IPS DF 4.7 (cell line): ENCODE data around the gene HS6ST1.

ENCODE experiments used
- DNase-seq: peaks from one replicate; pipeline ENCODE4 v3.0.0-alpha.2; 2013; ENCODE audit warnings: low spot score; ENCODE audit errors: extremely low read depth

HS6ST1 gene

GRCh38 chr2:128348701-128349100 is 30.0 kb upstream of the HS6ST1 start:
- no peak for DNase-seq

DNA sequence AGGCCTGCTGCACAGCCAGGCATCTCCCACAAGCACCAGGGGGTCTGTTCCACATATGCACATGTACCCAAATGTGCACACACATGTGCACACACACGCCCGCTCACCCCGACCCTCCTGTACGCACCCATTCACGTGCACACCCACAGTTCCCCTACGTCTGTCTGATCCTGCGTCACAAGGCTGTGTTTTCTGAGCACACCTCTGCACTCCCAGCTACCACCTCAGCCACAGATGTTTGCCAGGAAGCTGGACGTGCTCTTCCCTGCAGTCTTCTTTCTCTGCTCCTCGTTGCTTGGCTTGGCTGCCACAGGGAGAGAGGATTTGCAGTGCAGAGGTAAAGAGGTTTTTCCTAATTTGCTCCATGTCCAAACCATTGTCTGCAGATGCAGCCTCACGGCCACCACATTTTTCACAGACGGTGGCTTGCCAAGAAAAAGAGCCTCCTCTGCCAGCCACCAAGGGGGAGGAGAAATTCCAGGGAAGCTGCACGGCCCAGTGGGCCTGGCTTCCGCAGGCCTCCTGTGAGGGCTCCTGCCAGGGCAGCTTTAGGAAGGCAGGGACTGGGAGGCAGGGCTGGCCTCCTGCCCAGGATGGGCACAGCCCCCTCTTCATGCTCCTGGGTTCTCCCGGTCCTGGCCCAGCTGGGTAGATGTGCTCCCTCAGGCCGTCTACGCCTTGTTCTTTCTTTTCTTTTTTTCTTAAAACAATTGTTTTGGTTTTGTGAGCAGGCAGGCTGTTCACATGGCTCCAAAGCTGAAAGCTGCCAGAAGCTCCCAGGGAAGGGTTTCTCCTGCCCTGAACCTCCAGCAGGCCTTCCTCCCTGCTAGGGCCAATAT is 29.3 kb upstream of the HS6ST1 start:
- no peak for DNase-seq

- no peak for DNase-seq
Observed at GRCh38 chr2:128347171-128347558, 28.5 kb upstream of the HS6ST1 start.

GRCh38 chr2:128346291-128347170 is 27.9 kb upstream of the HS6ST1 start:
- DNase-seq: no peak

GRCh38 chr2:128345436-128346165 is 26.9 kb upstream of the HS6ST1 start:
- DNase-seq: no peak

DNA sequence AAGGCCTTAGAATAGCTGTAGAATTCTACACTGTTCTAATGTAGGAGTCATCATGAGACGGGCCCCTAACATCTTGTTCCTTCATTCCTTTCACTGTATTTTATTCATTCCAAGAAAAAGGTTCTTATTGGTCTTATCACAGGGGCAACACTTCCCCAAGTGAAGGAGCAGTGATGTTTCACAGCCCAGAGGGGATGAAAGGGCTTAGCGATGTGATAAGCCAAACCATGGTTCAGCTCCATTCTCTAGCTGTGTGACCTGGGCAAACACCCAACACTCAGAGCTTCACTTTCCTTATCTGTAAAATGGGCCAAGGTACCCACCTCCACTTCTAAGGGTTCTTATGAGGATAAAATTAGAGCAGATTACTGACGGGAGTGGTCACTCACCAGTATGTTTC is 25.4 kb upstream of the HS6ST1 start:
- no peak for DNase-seq

- DNase-seq: no peak
Observed at GRCh38 chr2:128343459-128343858, 24.8 kb upstream of the HS6ST1 start.

GRCh38 chr2:128342550-128342949 is 23.9 kb upstream of the HS6ST1 start:
- no peak for DNase-seq

- no peak for DNase-seq
Observed at GRCh38 chr2:128341621-128342020, 23.0 kb upstream of the HS6ST1 start.

DNA sequence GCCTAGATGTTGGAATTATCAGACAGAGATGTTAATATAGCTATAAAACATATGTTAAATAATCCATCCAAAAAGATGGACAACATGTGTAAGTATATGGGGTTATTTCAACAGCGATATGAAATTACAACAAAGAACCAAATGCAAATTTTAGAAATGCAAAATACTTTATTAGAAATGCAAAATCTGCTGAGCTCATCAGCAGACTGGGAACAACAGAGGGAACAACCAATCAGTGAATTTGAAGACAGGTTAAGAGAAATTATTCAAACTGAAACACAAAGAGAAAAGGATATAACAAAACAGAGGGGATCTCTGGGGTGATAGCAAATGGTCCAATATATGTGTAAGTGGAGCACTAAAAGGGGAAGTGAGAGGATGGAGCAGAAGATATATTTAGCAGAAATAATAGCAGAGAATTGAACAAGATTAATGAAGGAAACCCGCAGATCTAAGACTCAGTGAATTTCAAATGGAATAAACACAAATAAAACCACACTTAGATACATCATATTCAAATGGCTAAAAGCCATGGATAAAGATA is 13.5 kb upstream of the HS6ST1 start:
- no peak for DNase-seq

- no peak for DNase-seq
Observed at GRCh38 chr2:128330583-128330982, 11.9 kb upstream of the HS6ST1 start.

DNA sequence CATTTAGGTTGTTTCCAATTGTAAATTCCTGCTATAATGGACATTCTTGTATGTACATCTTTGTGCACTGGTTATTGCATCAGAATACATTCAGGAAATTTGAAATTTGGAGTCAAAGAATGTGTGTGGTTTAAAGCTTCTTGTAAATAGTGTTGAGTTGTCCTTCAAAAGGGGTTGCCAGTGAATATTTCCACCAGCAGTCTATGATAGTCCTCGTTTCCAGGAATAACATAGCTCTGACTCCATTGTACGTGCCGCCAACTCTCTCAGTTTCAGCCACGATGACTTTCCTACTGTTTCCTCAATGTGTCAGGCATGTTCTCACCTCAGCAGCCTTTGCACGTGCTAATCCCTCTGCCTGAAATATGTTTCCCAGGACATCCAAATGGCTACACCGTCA is 10.9 kb upstream of the HS6ST1 start:
- DNase-seq: no peak

GRCh38 chr2:128327180-128327964 is 8.7 kb upstream of the HS6ST1 start:
- no peak for DNase-seq

DNA sequence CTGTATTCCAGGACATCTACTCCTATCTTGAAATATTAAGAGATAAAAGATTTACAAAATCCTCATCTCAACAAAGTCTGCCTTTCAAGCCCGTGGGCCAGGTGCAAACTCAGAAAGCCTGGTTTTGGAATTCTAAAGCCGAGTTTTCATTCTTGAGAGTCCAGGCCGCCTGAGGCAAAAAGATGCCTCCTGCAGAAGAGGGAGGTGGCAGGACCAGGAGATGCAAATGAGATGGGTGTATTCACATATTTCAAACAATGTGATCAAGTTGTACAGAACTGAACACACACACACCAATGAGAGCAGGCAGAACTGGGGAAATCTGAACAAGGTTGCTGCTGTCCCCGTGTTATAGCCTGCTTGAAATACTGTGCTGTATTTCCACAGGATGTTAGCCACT is 7.7 kb upstream of the HS6ST1 start:
- DNase-seq: no peak

DNA sequence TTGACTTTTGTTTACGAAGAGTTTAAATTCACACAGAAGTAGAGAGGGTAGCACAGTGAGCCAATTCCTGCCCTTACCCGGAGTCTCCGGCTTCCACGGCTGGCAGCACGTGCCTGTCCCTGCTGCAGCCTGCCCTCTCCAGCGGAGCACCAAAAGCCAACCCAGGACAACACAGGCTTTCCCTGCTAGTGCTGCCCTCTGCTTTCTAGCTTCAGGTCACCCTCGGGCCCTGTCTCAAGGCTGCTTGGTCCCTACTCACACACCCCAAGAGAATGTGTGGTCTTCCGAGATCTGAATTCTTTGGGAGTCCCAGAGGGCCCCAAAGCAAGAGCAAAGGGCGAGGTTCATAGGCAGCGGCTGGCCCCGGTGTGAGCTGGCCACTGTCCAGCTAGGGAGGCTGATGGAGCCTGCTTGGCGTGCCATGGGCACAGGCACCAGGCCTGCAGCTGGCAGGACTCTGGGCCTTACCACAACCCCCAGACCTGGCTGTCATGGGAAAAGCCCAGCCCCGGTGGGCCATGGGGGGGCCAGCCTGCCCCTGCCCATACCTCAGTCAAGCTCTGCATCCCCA is 7.0 kb upstream of the HS6ST1 start:
- DNase-seq: no peak

DNA sequence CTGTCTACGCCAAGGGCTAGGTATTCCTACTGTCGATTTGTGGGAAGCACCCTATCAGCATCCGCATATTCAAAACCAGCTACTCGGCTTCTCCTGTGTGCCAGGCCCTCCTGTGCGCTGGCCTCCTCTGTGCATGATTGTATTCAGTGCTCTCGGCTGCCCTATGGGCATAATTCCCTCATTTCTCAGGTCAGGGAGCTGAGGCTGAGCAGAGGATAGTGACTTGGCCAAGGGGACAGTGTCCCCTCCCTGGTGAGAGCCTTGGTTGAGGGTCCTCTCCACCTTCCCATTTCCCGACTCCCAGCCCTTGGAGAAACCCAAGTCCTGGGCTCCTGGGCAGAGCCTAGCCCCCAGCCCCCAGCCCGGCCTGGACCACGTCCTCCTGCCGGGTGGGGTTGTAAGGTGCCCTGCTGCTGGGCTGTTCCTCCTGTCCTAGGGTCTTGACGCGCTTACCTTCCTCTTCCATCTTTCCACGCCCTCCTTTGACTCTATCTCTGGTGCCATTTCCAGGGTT is 6.3 kb upstream of the HS6ST1 start:
- DNase-seq: no peak

- DNase-seq: no peak
Observed at GRCh38 chr2:128324008-128324896, 5.6 kb upstream of the HS6ST1 start.

DNA sequence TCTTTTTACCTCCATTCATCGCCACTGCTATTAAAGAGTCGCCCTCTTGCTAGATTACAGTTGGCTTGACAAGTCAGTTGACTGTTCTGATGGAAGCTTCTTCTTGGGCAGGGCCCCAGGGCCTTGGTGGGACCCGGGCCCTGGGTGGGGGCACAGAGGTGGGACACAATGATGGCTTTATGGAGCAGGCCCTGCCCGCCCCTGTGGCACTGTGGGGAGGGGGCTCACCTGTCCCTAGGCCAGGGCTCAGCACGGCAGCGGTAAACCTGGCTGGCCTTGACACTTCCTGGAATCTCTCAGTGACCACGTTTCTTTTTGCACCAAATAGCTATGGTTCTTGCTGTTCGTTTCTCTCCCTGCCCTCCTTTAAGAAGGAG is 4.9 kb upstream of the HS6ST1 start:
- no peak for DNase-seq
